RWPE1 (cell line): ENCODE results near the gene PDE8B.
"Not testable (repeated sequence)": the region's sequence is repeated elsewhere in the genome, so short reads cannot be mapped to it uniquely, and the experiment has no call there.

Source experiments
- CTCF ChIA-PET: fragments of 350-600 bp; sonication (Branson Sonifier 250); formaldehyde crosslinking; extraction: SDS; loops from one replicate; lab custom pipeline; 2021; lab: Yijun Ruan, JAX
- POLR2A ChIA-PET: fragments of 400-600 bp; formaldehyde crosslinking; extraction: SDS; loops from one replicate; lab custom pipeline; 2020; ENCODE audit warnings: antibody characterized with exemption; ENCODE audit not compliant: low non-redundant PET; lab: Yijun Ruan, JAX
- DNase-seq: peaks from one replicate; pipeline ENCODE4 v3.0.0; 2012; ENCODE audit warnings: low spot score
- H3K27ac ChIP-seq: fragments of 450-650 bp; 2 replicates; pipeline ENCODE4 v1.5.1; 2017
- TF ChIP-seq, protein P1 (sequence below): fragments of 450-650 bp; conservative IDR thresholded peaks from 2 replicates; pipeline ENCODE4 v1.5.1; 2017; ENCODE audit warnings: low read depth, mild to moderate bottlenecking

PDE8B gene

DNA sequence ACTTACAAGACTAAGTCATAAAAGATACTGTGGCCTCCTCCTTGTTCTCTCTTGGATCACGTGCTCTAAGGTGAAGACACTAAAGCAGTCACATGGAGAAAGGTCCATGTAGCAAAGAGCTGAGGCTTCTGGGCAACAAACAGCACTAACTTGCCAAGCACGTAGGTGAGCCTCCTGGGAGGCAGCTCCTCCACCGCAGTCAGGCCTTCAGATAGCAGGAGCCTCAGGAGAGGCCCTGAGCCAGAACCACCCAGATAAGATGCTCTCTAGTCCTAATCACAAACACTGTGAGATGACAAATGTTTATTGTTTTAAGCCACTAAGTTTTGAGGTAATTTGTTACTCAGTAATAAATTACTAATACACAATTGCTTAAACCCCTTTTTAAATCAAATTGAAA is 243.6 kb downstream of the PDE8B start:
- POLR2A ChIA-PET = no interaction called here
- TF ChIP-seq, protein P1, sequence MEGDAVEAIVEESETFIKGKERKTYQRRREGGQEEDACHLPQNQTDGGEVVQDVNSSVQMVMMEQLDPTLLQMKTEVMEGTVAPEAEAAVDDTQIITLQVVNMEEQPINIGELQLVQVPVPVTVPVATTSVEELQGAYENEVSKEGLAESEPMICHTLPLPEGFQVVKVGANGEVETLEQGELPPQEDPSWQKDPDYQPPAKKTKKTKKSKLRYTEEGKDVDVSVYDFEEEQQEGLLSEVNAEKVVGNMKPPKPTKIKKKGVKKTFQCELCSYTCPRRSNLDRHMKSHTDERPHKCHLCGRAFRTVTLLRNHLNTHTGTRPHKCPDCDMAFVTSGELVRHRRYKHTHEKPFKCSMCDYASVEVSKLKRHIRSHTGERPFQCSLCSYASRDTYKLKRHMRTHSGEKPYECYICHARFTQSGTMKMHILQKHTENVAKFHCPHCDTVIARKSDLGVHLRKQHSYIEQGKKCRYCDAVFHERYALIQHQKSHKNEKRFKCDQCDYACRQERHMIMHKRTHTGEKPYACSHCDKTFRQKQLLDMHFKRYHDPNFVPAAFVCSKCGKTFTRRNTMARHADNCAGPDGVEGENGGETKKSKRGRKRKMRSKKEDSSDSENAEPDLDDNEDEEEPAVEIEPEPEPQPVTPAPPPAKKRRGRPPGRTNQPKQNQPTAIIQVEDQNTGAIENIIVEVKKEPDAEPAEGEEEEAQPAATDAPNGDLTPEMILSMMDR = no peak
- CTCF ChIA-PET = interaction anchor here (0.6 to 1.4 kb wide), 2 partner anchors 9 kb away, joined by 4 read pairs; no protein-coding TSS in a partner anchor
- no peak for DNase-seq
- no peak overlapping the region for H3K27ac ChIP-seq

DNA sequence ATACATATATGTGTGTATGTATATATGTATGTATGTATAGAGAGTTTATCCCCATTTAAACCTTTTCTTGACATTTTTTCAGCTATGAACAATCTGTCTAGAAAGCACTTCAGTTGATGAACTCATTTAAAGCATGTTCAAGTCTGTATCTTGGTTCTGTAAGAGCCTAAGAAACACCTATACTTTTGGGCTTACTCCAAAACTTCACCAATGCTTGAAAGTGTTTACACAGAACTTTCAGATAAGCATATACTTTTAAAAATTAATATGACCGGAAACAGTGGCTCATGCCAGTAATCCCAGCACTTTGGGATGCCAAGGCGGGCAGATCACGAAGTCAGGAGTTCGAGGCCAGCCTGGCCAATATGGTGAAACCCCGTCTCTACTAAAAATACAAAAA is 250.8 kb downstream of the PDE8B start:
- TF ChIP-seq, protein P1 = no peak
- POLR2A ChIA-PET = no interaction called here
- CTCF ChIA-PET = interaction anchor here (0.6 kb wide), 1 partner anchor 355 kb away, joined by 3 read pairs; no protein-coding TSS in a partner anchor
- no peak for DNase-seq
- H3K27ac ChIP-seq = no peak overlapping the region

DNA sequence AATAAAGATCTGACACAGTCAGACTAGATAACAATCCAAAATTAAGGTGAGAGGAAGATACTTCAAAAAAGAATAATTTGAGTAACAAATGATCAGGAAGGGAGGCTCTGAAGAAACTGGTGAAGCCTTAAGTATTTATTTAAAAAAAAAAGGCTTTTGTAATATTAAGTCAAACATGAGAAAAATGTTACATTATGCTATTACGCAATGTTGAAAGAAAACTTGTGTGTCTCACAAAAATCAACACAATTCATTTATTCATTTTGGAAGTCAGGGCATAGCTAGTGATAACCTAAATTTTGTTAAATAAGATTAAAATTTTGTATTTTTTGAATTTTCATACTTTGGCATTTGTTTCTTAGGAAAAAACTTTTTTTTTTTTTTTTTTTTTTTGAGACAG is 253.4 kb downstream of the PDE8B start:
- POLR2A ChIA-PET = no interaction called here
- H3K27ac ChIP-seq = no peak overlapping the region
- TF ChIP-seq, protein P1 = no peak
- DNase-seq = no peak
- CTCF ChIA-PET = interaction anchor here (0.5 to 0.9 kb wide), 6 partner anchors 14 to 806 kb away, joined by 3 to 4 read pairs (median 3); no protein-coding TSS in a partner anchor

DNA sequence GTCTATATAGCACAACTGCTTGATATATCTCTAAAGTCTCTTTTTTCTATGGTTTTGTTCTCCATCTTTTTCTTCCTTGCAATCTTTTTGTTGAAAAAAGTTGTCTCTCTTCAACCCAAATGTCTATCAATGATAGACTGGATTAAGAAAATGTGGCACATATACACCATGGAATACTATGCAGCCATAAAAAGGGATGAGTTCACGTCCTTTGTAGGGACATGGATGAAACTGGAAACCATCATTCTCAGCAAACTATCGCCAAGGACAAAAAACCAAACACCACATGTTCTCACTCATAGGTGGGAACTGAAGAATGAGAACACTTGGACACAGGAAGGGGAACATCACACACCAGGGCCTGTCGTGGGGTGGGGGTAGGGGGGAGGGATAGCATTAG is 258.4 kb downstream of the PDE8B start:
- H3K27ac ChIP-seq, DNase-seq, POLR2A ChIA-PET, CTCF ChIA-PET: not testable (repeated sequence)

DNA sequence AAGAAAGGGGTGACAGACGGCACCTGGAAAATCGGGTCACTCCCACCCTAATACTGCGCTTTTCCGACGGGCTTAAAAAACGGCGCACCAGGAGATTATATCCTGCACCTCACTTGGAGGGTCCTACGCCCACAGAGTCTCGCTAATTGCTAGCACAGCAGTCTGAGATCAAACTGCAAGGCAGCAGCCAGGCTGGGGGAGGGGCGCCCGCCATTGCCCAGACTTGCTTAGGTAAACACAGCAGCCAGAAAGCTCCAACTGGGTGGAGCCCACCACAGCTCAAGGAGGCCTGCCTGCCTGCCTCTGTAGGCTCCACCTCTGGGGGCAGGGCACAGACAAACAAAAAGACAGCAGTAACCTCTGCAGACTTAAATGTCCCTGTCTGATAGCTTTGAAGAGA is 264.6 kb downstream of the PDE8B start:
- DNase-seq, POLR2A ChIA-PET, H3K27ac ChIP-seq: not testable (repeated sequence)
- CTCF ChIA-PET = interaction anchor here (0.7 kb wide), 1 partner anchor 9 kb away, joined by 4 read pairs; no protein-coding TSS in a partner anchor
